Measurements from ENCODE around the gene CACNA2D3. TPM values are rescaled to one million over a fixed set of nuclear protein-coding genes. Genes with fewer than 3 reads are reported as not detected.

The CACNA2D3 gene
- total and polyA plus RNA-seq, 12 donors: 0.26 to 13.7 (median 2.8) TPM; not detected in 1

GRCh38 chr3:54599716-54600115 is 477.4 kb downstream of the CACNA2D3 start:
- H3K27ac ChIP-seq: no peak overlapping the region
- TF ChIP-seq CTCF (IDR thresholded peaks at IDR 0.05) (no peak), POLR2A (IDR thresholded peaks at IDR 0.05) (no peak)
- no peak overlapping the region for H3K4me3 ChIP-seq
- WGBS, 4 donors: 63 to 68% (median 64%) methylated on average over 9 of the region's 9 CpGs
- no peaks in the 10 kb centered on the region for H3K27me3 ChIP-seq
- intact Hi-C loops (cut with DNase I): no loop called here
- no peaks in the 10 kb centered on the region for H3K4me1 ChIP-seq (replicated peaks in 1 of 2)
- no peaks in the 10 kb centered on the region for H3K9me3 ChIP-seq (replicated peaks in 1 of 3)
- no peak for DNase-seq
- H3K36me3 ChIP-seq (replicated peaks in 1 of 2): no peaks in the 10 kb centered on the region

- DNase-seq: no peak
- no peaks in the 10 kb centered on the region for H3K9me3 ChIP-seq (replicated peaks in 1 of 3)
- intact Hi-C loops (cut with DNase I): no loop called here
- H3K4me3 ChIP-seq: no peak overlapping the region
- H3K4me1 ChIP-seq (replicated peaks in 1 of 2): no peaks in the 10 kb centered on the region
- H3K36me3 ChIP-seq (replicated peaks in 1 of 2): no peaks in the 10 kb centered on the region
- TF ChIP-seq POLR2A (IDR thresholded peaks at IDR 0.05): no peak
- no peak overlapping the region for H3K27ac ChIP-seq
- 60 to 66% (median 63%) methylated on average over 12 of the region's 12 CpGs for WGBS, 4 donors
- H3K27me3 ChIP-seq: no peaks in the 10 kb centered on the region
These were observed 478.3 kb downstream of the CACNA2D3 start for GRCh38 chr3:54600441-54601204.

GRCh38 chr3:54604495-54604894 is 482.1 kb downstream of the CACNA2D3 start:
- H3K27me3 ChIP-seq: no peaks in the 10 kb centered on the region
- no peaks in the 10 kb centered on the region for H3K4me1 ChIP-seq (replicated peaks in 1 of 2)
- no peaks in the 10 kb centered on the region for H3K36me3 ChIP-seq (replicated peaks in 1 of 2)
- no peak overlapping the region for H3K4me3 ChIP-seq
- H3K9me3 ChIP-seq (replicated peaks in 1 of 3): no peaks in the 10 kb centered on the region
- DNase-seq: no peak
- TF ChIP-seq CTCF (IDR thresholded peaks at IDR 0.05): no peak
- no peak for TF ChIP-seq POLR2A (IDR thresholded peaks at IDR 0.05)
- WGBS, 4 donors: 78 to 94% (median 88%) methylated on average over 4 of the region's 4 CpGs
- H3K27ac ChIP-seq: no peak overlapping the region
- intact Hi-C loops (cut with DNase I): no loop called here

GRCh38 chr3:54608041-54608440 is 485.7 kb downstream of the CACNA2D3 start:
- Histone ChIP-seq H3K27ac (no peak overlapping the region), H3K27me3 (no peaks in the 10 kb centered on the region), H3K4me1 (replicated peaks in 1 of 2) (no peaks in the 10 kb centered on the region), H3K4me3 (no peak overlapping the region), H3K9me3 (replicated peaks in 1 of 3) (no peaks in the 10 kb centered on the region), H3K36me3 (replicated peaks in 1 of 2) (no peaks in the 10 kb centered on the region)
- TF ChIP-seq CTCF (IDR thresholded peaks at IDR 0.05): no peak
- TF ChIP-seq POLR2A (IDR thresholded peaks at IDR 0.05): no peak
- no peak for DNase-seq
- intact Hi-C loops (cut with DNase I): no loop called here

- intact Hi-C loops (cut with DNase I): no loop called here
These were observed 496.7 kb downstream of the CACNA2D3 start for GRCh38 chr3:54619053-54619452.

More at GRCh38 chr3:54619053-54619452, 496.7 kb downstream of the CACNA2D3 start:
- Histone ChIP-seq H3K36me3 (replicated peaks in 1 of 2) (no peaks in the 10 kb centered on the region), H3K4me1 (replicated peaks in 1 of 2) (no peaks in the 10 kb centered on the region), H3K27ac (no peak overlapping the region), H3K9me3 (replicated peaks in 1 of 3) (no peaks in the 10 kb centered on the region), H3K4me3 (no peak overlapping the region), H3K27me3 (no peaks in the 10 kb centered on the region)
- no peak for DNase-seq
- TF ChIP-seq CTCF (IDR thresholded peaks at IDR 0.05): no peak
- 63 to 78% (median 75%) methylated on average over 4 of the region's 4 CpGs for WGBS, 4 donors
